MM.1S (cell line): ENCODE data around the gene CDK16.

Experiments used
- DNase-seq: peaks from one replicate; pipeline ENCODE4 v3.0.0-alpha.2; 2015
- H2AFZ ChIP-seq: fragments of 300-600 bp; sonication (generic); 2 replicates; pipeline ENCODE4 v1.6.0; 2016; ENCODE audit warnings: antibody characterized with exemption, low read length
- H3F3A ChIP-seq: fragments of 300-600 bp; sonication (generic); 2 replicates; pipeline ENCODE4 v1.6.1; 2016; ENCODE audit warnings: mild to moderate bottlenecking, antibody characterized with exemption, low read length, moderate library complexity, mixed read lengths; ENCODE audit not compliant: insufficient read depth
- H3K27ac ChIP-seq: fragments of 300-600 bp; sonication (generic); 2 replicates; pipeline ENCODE4 v1.5.1; 2016; ENCODE audit warnings: mild to moderate bottlenecking, low read length
- H3K27me3 ChIP-seq: fragments of 300-600 bp; sonication (generic); replicated peaks from 2 replicates; pipeline ENCODE4 v1.6.0; 2016; ENCODE audit warnings: low read length; ENCODE audit not compliant: insufficient read depth
- H3K36me3 ChIP-seq: fragments of 300-600 bp; sonication (generic); replicated peaks from 2 replicates; pipeline ENCODE4 v1.6.1; 2016; ENCODE audit warnings: mild to moderate bottlenecking, low read length, mixed read lengths; ENCODE audit not compliant: insufficient read depth
- H3K4me1 ChIP-seq: fragments of 300-600 bp; sonication (generic); 2 replicates; pipeline ENCODE4 v1.6.1; 2016; ENCODE audit warnings: low read length, mixed read lengths
- H3K4me2 ChIP-seq: fragments of 300-600 bp; sonication (generic); 2 replicates; pipeline ENCODE4 v1.6.0; 2016; ENCODE audit warnings: low read depth, low read length
- H3K4me3 ChIP-seq: fragments of 300-600 bp; sonication (generic); 2 replicates; pipeline ENCODE4 v1.5.1; 2016; ENCODE audit warnings: low read length, mixed read lengths
- H3K79me2 ChIP-seq: fragments of 300-600 bp; sonication (generic); 2 replicates; pipeline ENCODE4 v1.6.1; 2016; ENCODE audit warnings: mixed run types, low read length, mixed read lengths
- H3K9ac ChIP-seq: fragments of 300-600 bp; sonication (generic); 2 replicates; pipeline ENCODE4 v1.6.1; 2016; ENCODE audit warnings: low read length, mixed read lengths
- H3K9me2 ChIP-seq: fragments of 300-600 bp; sonication (generic); replicated peaks from 2 replicates; pipeline ENCODE4 v1.6.1; 2016; ENCODE audit warnings: mild to moderate bottlenecking, low read length, mixed read lengths; ENCODE audit not compliant: insufficient read depth
- H3K9me3 ChIP-seq: fragments of 300-600 bp; sonication (generic); replicated peaks from 2 replicates; pipeline ENCODE4 v1.6.1; 2016; ENCODE audit warnings: mild to moderate bottlenecking, low read length, mixed read lengths; ENCODE audit not compliant: insufficient read depth
- H4K20me1 ChIP-seq: fragments of 300-600 bp; sonication (generic); 2 replicates; pipeline ENCODE4 v1.6.1; 2016; ENCODE audit warnings: mild to moderate bottlenecking, low read length, moderate library complexity, mixed read lengths; ENCODE audit not compliant: insufficient read depth
- EZH2 ChIP-seq: fragments of 300-600 bp; sonication (generic); optimal IDR thresholded peaks from 2 replicates; pipeline ENCODE3; 2017; ENCODE audit warnings: low read depth, mild to moderate bottlenecking, antibody characterized with exemption, low read length, mixed read lengths
- EZH2phosphoT487 ChIP-seq: fragments of 300-600 bp; sonication (generic); IDR thresholded peaks from 2 replicates; pipeline ENCODE4 v1.6.1; 2018; ENCODE audit warnings: antibody characterized with exemption, low read length
- TF ChIP-seq, protein P1 (sequence below): fragments of 300-600 bp; sonication (generic); IDR thresholded peaks from 2 replicates; pipeline ENCODE4 v1.5.1; 2016; ENCODE audit warnings: antibody characterized with exemption, low read length, mixed read lengths

Gene CDK16

DNA sequence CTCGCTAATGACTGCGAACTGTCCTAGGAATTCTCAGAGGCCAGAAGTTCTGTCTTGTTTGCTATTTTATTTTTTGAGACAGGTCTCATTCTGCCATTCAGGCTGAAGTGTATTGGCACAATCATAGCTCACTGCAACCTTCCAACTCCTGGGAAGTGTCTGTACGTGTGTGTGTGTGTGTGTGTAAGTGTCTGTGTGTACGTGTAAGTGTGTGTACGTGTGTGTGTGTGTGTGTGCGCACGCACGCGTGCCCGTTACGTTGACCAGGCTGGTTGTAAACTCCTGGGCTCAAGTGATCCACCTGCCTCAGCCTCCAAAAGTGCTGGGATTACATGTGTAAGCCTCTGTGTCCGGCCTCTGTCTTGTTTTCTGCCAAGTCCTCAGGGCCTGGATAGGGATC lies 10.4 kb upstream of the CDK16 start:
- no peaks in the 10 kb centered on the region for H3K79me2 ChIP-seq
- H3K4me1 ChIP-seq: no peaks in the 10 kb centered on the region
- peaks cover 3% of the 10 kb centered on the region; the same call in 1 of the 2 replicates for H3K36me3 ChIP-seq
- no peak overlapping the region for H3K4me3 ChIP-seq
- DNase-seq: no peak
- H2AFZ ChIP-seq: no peak overlapping the region
- H3K27ac ChIP-seq: no peak overlapping the region
- H3K9me3 ChIP-seq: no peaks in the 10 kb centered on the region
- H3K27me3 ChIP-seq: no peaks in the 10 kb centered on the region
- no peak overlapping the region for H3K9ac ChIP-seq
- H4K20me1 ChIP-seq: no peaks in the 10 kb centered on the region
- no peaks in the 10 kb centered on the region for H3K9me2 ChIP-seq
- no peak overlapping the region for H3K4me2 ChIP-seq
- H3F3A ChIP-seq: no peaks in the 10 kb centered on the region
- TF ChIP-seq EZH2phosphoT487 (no peak), EZH2 (no peak)
- TF ChIP-seq, protein P1, sequence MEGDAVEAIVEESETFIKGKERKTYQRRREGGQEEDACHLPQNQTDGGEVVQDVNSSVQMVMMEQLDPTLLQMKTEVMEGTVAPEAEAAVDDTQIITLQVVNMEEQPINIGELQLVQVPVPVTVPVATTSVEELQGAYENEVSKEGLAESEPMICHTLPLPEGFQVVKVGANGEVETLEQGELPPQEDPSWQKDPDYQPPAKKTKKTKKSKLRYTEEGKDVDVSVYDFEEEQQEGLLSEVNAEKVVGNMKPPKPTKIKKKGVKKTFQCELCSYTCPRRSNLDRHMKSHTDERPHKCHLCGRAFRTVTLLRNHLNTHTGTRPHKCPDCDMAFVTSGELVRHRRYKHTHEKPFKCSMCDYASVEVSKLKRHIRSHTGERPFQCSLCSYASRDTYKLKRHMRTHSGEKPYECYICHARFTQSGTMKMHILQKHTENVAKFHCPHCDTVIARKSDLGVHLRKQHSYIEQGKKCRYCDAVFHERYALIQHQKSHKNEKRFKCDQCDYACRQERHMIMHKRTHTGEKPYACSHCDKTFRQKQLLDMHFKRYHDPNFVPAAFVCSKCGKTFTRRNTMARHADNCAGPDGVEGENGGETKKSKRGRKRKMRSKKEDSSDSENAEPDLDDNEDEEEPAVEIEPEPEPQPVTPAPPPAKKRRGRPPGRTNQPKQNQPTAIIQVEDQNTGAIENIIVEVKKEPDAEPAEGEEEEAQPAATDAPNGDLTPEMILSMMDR: no peak

DNA sequence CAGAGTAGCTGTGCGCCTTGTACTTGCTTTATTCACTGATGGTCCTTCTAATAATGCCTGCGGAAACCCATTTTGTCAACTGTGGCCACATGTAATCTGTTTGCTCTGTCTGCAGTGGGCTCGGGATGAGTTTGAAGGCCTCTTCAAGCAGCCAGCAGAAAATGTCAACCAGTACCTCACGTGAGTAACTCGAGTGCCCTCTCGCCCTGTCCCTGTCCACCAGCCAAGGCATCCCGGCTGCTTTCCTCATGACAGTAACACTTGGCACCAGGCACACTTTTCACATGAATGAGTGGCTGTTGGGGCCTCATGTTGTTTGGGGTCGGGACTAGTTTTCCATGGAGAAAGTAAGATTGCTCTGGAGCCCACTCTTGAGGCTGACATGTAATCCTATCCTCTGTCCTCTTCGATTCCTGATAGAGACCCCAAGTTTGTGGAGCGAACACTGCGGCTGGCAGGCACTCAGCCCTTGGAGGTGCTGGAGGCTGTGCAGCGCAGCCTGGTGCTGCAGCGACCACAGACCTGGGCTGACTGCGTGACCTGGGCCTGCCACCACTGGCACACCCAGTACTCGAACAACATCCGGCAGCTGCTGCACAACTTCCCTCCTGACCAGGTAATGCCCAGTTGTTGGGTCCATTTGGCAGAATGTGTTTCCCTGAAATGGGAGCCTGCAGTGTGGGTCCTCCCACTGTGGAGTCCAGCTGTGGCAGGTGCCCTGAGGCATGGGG lies 8.8 kb upstream of the CDK16 start:
- H3K79me2 ChIP-seq: no peaks in the 10 kb centered on the region
- H3K4me3 ChIP-seq: no peak overlapping the region
- H3K9me3 ChIP-seq: no peaks in the 10 kb centered on the region
- H2AFZ ChIP-seq: no peak overlapping the region
- H3K27ac ChIP-seq: no peak overlapping the region
- no peak overlapping the region for H3K4me2 ChIP-seq
- no peak overlapping the region for H3K9ac ChIP-seq
- TF ChIP-seq, protein P1: no peak
- TF ChIP-seq EZH2 (no peak), EZH2phosphoT487 (no peak)
- H4K20me1 ChIP-seq: no peaks in the 10 kb centered on the region
- no peaks in the 10 kb centered on the region; the same call in 1 of the 2 replicates for H3K36me3 ChIP-seq
- no peaks in the 10 kb centered on the region for H3K4me1 ChIP-seq
- no peak for DNase-seq
- H3F3A ChIP-seq: no peaks in the 10 kb centered on the region
- no peaks in the 10 kb centered on the region for H3K27me3 ChIP-seq
- no peaks in the 10 kb centered on the region for H3K9me2 ChIP-seq

DNA sequence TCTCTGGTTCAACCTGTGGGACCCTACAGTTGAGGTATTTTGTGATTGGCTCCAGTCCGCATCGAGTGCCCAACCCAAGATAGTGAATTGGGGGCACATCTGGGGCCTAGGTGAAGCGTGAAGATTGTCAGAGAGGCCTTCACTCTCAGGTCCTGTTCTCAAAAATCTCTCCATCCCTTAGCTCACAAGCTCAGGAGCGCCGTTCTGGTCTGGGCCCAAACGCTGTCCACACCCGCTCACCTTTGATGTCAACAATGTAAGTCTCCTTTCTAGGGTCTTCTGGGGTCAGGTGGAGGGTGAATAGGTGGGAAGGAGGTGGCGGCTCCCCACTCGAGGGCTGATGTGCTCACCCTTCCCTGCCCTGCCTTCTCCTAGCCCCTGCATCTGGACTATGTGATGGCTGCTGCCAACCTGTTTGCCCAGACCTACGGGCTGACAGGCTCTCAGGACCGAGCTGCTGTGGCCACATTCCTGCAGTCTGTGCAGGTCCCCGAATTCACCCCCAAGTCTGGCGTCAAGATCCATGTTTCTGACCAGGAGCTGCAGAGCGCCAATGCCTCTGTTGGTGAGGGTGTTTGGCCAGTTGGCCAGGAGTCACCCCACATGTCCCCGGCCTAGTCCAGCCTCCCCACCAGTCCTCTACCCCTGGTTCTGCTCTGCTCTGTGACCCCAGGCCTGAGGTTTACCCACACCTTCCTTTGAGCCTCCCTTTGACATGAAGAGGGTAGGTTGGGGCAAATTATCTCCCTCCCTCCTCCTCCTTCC lies 7.6 kb upstream of the CDK16 start:
- H3F3A ChIP-seq: no peaks in the 10 kb centered on the region
- no peak overlapping the region for H3K9ac ChIP-seq
- no peak for DNase-seq
- H3K27me3 ChIP-seq: no peaks in the 10 kb centered on the region
- H3K4me2 ChIP-seq: no peak overlapping the region
- no peaks in the 10 kb centered on the region for H3K9me2 ChIP-seq
- H3K36me3 ChIP-seq: no peaks in the 10 kb centered on the region
- TF ChIP-seq EZH2: no peak
- TF ChIP-seq, protein P1: no peak
- TF ChIP-seq EZH2phosphoT487: no peak
- no peaks in the 10 kb centered on the region for H3K9me3 ChIP-seq
- H4K20me1 ChIP-seq: no peaks in the 10 kb centered on the region
- H3K4me1 ChIP-seq: no peaks in the 10 kb centered on the region
- no peak overlapping the region for H2AFZ ChIP-seq
- H3K4me3 ChIP-seq: no peak overlapping the region
- H3K79me2 ChIP-seq: no peaks in the 10 kb centered on the region
- H3K27ac ChIP-seq: no peak overlapping the region
